SK-MEL-5 (cell line): Measurements from ENCODE around the gene RHOT1. TPM values are rescaled to one million over a fixed set of nuclear protein-coding genes. Genes with fewer than 3 reads are reported as not detected.
"Not testable (repeated sequence)": the region's sequence is repeated elsewhere in the genome, so short reads cannot be mapped to it uniquely, and the experiment has no call there.

Source experiments
- DNase-seq: peaks from one replicate; pipeline ENCODE4 v3.0.0-alpha.2; 2016; ENCODE audit warnings: low read depth, low spot score
- in situ Hi-C: cut with HindIII; loops from 2 replicates; pipeline ENCODE4 v1.10.0; 2016; ENCODE audit warnings: low sequenced_read_pairs, high pct_unique_total_duplicates, low pct_unique_long_range_greater_than_20kb
- total RNA-seq: library from RNA; depleted of rRNA; stranded (reverse); fragments of >200 nt; shearing (Covaris generic); gene quantifications from 2 replicates; pipeline ENCODE4 v1.2.3, GENCODE V29; 2014

Gene RHOT1
- total RNA-seq, 1 experiment from 2014 or later: 58.9 TPM

DNA sequence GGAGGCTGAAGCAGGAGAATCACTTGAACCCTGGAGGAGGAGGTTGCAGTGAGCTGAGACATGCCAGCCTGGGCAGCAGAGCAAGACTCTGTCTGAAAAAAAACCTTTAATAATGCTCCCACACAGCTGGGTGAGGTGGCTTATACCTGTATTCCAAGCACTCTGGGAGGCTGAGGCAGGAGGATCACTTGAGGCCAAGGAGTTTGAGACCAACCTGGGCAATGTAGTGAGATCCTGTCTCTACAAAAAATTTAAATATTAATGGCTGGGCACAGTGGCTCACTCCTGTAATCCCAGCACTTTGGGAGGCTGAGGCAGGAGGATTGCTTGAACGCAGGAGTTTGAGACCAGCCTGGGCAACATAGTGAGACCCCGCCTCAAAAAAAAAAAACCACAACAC, 2.1 kb downstream of the RHOT1 start:
- DNase-seq, in situ Hi-C loops: not testable (repeated sequence)

DNA sequence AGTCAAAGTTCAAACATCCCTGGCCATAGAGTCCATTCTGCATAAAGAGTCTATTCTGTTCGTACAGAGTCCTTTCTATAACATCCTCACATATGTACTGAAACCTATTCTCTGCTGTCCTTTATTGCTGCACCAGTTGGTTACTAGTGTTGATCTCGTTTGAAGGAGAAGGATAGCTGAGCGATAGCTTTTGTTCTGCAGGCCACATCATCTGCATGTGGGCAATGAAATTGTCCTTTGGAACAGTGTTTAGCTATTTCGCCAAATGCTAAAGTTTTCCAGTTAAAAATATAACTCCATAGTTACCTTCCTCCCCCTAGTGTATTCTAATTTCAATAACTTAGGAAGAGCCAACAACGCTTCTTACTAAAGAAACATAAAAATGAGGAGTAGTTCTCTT, 6.0 kb downstream of the RHOT1 start:
- no peak for DNase-seq
- in situ Hi-C loops: no loop called here

DNA sequence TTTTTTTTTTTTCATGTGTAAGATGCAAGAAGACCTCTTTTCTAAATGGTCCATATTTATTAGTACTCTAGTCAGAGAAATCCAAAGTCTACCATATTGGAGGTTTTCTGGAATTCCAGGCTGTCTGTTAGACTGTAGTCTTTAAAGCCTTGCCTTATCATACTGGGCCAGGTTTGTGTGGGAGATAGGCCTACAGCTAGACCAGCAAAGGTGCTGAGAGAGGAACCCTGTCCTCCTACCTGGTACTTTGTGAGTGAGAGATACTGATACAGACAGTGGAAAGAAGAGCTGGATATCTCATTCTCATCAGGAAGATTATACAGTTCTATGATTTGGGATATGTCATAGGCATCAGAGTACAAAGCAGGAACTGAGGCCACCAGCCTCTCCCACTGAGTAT, 8.1 kb downstream of the RHOT1 start:
- no peak for DNase-seq
- in situ Hi-C loops: no loop called here

DNA sequence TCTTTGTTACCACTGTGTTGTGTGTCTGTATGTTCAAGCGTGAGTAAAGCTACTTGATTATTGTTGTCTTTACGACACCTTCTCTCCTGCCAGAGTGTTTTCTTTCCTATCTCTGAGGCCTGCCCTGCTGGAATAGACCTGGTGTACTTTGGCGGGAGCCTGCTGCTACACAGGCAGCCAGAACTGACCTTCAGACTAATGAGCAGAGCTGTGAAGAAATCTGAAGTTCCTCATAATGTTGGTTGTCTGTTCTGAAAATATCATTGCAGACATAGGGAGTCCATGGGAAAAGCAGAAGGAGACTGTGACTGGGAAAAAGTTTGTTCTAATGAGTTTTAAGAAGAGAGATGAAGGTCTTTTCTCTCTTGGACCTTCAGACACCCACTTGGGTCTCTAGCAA, 9.8 kb downstream of the RHOT1 start:
- DNase-seq: no peak
- in situ Hi-C loops: no loop called here

DNA sequence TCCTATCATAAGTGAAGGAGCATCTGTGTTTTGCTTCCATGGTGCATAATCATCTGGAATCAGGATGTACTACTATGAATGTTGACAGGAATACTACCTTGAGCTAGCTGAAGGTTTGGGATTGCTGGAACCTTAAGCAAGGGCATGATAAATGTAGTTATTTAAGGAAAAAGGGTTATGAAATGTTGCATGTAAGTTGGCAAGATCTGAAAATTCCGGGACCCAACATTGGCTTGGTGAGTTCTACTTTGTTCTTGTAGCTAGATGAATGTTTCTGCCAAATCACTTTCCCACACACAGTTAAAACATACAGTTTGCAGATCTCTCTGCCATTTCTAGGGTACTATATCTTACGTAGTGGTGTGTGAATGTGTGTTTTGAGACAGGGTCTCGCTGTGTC, 13.6 kb downstream of the RHOT1 start:
- in situ Hi-C loops: no loop called here
- DNase-seq: no peak

DNA sequence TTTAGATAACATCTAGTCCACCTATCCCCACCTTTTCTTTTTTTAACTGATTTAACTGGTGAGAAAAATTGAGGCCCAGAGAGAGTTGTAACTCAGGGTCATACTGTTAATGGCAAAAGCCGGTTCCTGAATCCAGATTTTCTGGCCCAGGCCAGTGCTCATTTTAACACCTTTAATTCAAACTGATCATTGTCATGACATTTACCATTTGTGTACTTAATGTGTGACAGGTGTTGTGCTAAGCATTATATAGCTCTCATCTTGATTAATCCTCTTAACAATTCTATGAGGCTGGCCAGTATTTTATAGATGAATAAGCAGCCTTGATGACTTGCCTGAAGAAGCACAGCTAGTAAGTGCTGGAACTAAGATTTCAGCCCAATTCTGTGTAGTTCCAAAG, 14.4 kb downstream of the RHOT1 start:
- DNase-seq: no peak

DNA sequence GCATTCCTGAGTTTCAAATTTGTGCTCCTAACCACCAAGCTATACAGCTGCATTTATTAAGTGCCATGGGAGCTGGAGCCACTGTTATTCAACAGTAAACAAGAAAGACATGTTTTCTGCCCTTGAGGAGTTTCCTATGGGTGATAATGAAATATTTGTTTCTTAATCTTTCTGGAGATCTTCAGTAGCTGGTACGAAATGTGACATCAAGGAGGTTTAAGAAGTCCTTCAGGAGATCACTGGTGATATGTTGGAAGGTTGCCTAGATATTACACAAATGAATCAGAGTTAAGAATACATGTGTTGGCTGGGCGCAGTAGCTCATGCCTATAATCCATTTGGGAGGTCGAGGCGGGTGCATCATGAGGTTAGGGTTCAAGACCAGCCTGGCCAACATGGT, 14.9 kb downstream of the RHOT1 start:
- DNase-seq: peak; percentile 36
- in situ Hi-C loops: no loop called here

More for the DNA sequence above, 14.4 kb downstream of the RHOT1 start:
- in situ Hi-C loops: no loop called here

DNA sequence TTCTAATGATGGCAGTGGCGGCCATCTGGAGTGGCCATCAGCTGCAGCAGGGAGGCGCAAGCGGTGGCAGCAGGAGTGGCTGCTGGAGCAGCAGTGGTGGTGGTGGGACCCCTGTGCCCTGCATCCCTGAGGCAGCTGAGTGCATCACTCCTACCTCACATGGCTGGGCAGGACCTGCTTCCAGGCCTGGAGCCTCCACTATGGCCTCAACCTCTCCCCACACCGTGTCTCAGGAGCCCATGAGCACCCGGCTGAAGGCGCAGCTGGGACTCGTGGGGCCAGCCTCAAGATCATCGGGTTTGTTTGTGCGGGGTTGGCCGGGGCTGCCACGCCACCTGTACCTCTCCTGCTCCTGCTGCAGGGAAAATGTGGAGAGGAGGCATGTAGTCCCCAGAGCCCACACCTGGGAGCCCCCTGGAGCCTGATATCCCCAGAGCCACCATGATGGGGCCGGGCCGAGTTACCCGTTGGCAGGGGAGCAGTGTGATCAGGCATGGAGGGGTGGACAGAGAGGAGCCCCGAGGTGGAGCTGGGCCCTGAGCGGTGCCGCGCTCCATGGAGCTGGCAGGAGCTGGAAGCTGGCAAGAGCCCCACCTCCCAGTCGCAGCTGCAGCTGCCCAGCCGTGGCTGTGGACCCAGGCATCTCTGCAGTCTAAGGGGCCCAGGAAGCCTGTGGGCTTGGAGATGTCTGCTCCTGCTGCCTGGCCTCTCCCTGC, 16.7 kb downstream of the RHOT1 start:
- DNase-seq: no peak
- in situ Hi-C loops: no loop called here

DNA sequence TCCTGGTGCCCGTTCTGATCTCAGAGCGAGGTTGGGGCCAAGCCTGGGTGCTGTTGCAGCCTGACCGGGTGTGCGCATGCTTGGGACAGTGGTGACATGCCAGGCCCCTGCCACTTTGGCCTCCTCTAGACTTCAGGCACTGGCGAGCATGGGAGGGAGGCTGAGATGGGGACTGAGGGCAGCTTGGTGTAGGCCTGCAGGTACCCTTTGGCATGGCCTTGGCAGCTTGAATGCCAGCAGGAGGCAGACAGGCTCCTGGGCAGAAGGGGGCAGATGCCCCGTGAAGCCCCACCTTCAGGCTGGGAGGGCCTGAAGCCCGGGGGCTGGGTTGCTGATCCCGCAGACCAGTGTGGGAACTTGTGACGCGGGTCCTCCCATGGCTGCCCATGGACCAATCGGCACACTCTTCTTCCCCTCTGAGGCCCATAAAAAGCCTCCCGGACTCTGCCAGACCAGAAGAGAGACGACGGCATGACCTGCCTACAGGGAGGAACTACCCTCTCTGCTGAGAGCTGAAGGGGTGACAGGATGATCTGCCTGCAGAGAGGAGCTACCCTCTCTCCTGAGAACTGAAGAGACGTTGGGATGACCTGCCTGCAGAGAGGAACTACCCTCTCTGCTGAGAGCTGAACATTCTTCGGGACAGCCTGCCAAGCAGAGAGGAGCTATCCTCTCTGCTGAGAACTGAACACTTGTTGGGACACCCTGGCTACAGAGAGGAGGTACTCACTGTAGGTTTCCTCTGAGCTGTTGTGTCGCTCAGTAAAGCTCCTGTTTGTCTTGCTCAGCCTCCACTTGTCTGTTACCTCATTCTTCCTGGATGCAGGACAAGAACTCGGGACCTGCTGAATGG, 17.5 kb downstream of the RHOT1 start:
- in situ Hi-C loops: no loop called here
- no peak for DNase-seq

DNA sequence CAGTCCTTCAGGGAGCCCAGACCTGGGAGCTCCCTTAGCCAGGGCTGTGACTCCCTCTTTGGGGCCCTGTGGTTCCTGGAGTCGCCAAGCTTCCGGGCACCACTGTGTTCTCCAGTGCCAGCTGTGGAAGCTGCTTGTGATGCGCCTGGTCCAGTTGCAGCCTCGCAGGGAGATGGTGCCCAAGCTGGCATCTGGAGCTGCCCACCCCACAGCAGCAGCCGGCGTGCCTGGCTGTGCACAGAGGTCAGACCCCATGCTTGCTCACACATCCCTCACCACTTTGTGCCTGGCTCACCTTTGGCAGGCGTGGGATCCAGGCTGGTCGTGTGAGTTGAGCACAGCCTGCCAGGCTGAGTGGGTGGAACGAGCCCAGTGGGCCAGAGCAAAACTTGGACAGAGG, 18.2 kb downstream of the RHOT1 start:
- no peak for DNase-seq
- in situ Hi-C loops: no loop called here

DNA sequence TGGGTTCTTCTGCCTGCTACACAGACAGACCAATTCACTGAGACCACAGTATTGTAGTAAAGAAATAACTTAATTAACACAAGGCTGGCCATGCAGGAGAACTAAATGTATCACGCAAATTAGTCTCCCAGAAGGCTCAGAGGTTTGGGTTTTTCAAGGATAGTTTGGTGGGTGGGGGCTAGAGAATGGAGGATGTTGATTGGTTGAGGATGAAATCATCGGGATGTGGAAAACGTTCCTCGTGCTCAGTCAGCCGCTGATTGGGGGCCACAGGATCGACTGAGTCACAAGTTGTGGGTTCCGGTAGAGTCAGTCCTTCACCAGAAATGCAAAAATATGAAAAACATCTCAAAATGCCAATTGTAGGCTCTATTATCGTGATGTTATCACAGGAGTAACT, 18.7 kb downstream of the RHOT1 start:
- in situ Hi-C loops: no loop called here
- DNase-seq: no peak

DNA sequence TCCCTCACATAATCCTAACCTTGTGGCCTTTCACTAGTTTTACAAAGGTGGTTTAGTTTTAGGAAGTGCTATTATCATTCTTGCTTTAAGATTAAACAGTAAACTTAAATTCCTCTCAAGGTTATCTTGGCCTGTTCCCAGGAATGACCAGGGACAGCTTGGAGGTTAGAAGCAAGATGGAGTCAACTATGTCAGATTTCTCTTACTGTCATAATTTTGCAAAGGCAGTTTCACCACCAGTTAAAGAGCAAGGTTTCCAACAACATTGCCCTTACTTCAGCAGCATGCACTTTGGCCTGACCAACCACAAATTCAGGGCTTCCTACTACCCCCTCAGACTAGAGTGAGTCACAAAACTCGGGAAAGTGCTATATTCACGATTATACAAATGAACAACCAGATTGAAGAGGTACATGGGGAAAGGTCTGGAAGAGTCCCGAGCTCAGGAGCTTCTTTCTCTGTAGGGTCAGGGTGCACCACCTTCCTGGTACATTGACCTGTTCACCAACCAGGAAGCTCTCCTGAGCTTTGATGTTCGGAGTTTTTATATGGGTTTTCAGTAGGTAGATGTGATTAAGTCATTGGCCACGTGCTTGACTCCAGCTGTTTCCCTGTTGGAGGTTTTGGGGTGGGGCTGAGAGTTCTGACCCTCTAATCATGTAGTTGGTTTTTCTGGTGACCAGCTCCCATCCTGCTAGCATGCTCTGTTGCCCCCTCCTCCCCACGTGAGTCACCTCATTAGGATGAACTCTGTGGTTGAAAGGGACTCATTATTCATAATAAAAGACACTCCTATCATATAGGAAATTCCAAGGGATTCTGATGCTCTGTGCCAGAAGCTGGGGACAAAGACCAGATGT, 19.4 kb downstream of the RHOT1 start:
- in situ Hi-C loops: no loop called here
- DNase-seq: no peak

DNA sequence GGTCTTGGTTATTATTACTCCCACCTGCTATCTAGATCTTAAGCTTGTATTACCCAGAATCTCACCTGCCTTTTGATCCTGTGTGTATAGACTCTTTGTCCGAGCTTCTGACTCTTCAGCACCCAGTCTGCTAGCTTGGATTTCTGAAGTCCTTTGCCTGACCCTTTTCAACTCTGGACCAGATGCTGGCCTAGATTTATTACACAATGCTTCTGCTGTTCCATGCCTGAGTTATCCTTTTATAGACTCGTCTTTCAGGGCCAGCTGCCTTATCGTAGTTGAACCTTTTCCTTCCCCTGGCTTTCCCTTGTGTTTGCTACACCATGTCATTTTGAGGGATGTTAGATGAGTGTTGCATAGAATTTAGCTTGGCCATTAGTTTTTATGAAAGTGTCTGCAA, 32.6 kb downstream of the RHOT1 start:
- no peak for DNase-seq
- in situ Hi-C loops: no loop called here

DNA sequence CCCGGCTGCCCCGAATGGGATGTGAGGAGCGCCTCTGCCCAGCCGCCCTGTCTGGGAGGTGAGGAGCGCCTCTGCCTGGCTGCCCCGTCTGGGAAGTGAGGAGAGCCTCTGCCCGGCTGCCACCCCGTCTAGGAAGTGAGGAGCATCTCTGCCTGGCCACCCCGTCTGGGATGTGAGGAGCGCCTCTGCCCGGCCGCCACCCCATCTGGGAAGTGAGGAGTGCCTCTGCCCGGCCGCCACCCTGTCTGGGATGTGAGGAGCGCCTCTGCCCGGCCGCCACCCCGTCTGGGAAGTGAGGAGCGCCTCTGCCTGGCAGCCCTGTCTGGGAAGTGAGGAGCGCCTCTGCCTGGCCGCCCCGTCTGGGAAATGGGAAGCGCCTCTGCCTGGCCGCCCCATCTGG, 36.4 kb downstream of the RHOT1 start:
- in situ Hi-C loops, DNase-seq: not testable (repeated sequence)

DNA sequence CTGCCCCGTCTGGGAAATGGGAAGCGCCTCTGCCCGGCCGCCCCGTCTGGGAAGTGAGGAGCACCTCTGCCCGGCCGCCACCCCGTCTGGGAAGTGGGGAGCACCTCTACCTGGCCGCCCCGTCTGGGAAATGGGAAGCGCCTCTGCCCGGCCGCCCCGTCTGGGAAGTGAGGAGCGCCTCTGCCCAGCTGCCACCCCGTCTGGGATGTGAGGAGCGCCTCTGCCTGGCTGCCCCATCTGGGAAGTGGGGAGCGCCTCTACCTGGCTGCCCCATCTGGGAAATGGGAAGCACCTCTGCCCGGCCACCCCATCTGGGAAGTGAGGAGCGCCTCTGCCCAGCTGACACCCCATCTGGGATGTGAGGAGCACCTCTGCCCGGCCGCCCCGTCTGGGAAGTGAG, 36.8 kb downstream of the RHOT1 start:
- DNase-seq, in situ Hi-C loops: not testable (repeated sequence)

DNA sequence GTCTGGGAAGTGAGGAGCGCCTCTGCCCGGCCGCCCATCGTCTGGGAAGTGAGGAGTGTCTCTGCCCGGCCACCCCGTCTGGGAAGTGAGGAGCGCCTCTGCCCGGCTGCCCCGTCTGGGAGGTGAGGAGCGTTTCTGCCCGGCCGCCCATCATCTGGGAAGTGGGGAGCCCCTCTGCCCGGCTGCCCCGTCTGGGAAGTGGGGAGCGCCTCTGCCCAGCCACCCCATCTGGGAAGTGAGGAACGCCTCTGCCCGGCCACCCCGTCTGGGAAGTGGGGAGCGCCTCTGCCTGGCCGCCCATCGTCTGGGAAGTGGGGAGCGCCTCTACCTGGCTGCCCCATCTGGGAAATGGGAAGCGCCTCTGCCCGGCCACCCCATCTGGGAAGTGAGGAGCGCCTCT, 37.2 kb downstream of the RHOT1 start:
- DNase-seq, in situ Hi-C loops: not testable (repeated sequence)

DNA sequence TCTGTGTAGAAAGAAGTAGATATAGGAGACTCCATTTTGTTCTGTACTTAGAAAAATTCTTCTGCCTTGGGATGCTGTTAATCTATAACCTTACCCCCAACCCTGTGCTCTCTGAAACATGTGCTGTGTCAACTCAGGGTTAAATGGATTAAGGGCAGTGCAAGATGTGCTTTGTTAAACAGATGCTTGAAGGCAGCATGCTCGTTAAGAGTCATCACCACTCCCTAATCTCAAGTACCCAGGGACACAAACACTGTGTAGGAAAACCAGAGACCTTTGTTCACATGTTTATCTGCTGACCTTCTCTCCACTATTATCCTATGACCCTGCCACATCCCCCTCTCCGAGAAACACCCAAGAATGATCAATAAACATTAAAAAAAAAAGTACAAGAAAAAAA, 38.0 kb downstream of the RHOT1 start:
- in situ Hi-C loops, DNase-seq: not testable (repeated sequence)

DNA sequence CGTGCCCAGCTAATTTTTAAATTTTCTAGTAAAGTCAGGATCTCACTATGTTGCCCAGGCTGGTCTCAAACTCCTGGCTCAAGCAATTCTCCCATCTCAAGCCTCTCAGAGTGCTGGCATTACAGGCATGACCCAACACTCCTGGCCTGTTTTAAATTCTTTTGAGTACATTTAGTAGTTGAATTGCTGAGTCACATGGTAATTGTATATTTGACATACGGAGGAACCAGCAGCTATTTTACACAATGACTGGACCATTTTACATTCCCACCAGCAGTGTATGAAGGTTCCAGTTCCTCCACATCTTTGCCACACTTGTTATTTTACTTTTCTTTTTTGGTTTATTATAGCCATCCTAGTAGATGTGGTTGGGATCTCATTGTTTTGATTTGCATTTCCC, 43.6 kb downstream of the RHOT1 start:
- DNase-seq: no peak
- in situ Hi-C loops: no loop called here
